ENCODE results near the gene GSC. TPM values are rescaled to one million over a fixed set of nuclear protein-coding genes. Genes with fewer than 3 reads are reported as not detected.
"Not testable (repeated sequence)": the region's sequence is repeated elsewhere in the genome, so short reads cannot be mapped to it uniquely, and the experiment has no call there.

Gene GSC
- total RNA-seq, 1 donor from 2014 or later: not detected

DNA sequence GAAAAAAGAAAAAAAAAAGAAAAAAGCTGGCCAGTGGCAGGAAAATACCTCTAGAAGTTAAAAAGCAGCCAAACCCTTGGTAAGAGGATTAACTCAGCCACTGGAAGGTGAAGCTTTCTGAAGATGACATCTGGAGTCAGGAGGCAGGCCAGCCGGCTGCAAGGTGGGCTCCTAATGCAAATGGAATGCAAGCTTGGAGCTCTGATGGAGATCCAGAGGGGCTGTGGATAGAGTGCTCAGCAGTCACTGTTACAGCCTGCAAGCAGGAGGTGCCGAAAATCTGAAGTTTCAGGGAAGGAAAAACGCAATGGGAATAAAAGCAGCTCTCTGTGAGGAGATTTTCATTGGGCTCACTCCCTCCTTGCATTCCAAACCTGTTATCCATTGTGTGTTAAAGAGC lies 41.0 kb downstream of the GSC start:
- Histone ChIP-seq H3K27me3 (no peaks in the 10 kb centered on the region), H3K9me3 (no peaks in the 10 kb centered on the region), H3K27ac (no peak overlapping the region), H3K4me1 (no peaks in the 10 kb centered on the region), H3K36me3 (no peaks in the 10 kb centered on the region), H3K4me3 (no peak overlapping the region)
- TF ChIP-seq, protein P1, sequence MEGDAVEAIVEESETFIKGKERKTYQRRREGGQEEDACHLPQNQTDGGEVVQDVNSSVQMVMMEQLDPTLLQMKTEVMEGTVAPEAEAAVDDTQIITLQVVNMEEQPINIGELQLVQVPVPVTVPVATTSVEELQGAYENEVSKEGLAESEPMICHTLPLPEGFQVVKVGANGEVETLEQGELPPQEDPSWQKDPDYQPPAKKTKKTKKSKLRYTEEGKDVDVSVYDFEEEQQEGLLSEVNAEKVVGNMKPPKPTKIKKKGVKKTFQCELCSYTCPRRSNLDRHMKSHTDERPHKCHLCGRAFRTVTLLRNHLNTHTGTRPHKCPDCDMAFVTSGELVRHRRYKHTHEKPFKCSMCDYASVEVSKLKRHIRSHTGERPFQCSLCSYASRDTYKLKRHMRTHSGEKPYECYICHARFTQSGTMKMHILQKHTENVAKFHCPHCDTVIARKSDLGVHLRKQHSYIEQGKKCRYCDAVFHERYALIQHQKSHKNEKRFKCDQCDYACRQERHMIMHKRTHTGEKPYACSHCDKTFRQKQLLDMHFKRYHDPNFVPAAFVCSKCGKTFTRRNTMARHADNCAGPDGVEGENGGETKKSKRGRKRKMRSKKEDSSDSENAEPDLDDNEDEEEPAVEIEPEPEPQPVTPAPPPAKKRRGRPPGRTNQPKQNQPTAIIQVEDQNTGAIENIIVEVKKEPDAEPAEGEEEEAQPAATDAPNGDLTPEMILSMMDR (IDR thresholded peaks at IDR 0.05): no peak
- intact Hi-C loops (cut with DNase I): no loop called here
- DNase-seq (no peak), ATAC-seq (no peak)

DNA sequence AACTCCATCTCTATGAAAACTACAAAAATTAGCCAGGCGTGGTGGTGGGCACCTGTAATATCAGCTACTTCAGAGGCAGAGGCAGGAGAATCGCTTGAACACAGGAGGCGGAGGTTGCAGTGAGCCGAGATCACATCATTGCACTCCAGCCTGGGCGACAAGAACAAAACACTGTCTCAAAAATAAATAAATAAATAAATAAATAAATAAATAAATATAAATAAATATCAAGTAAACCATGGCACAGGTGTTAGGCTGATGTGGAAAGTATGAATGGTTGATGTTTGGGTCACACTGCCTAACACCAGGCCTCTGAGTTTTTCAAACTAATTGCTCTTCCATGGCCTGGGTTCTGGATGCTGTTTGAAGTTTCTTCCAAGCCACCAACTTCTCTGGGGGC lies 41.5 kb downstream of the GSC start:
- H3K27ac ChIP-seq: not testable (repeated sequence)

DNA sequence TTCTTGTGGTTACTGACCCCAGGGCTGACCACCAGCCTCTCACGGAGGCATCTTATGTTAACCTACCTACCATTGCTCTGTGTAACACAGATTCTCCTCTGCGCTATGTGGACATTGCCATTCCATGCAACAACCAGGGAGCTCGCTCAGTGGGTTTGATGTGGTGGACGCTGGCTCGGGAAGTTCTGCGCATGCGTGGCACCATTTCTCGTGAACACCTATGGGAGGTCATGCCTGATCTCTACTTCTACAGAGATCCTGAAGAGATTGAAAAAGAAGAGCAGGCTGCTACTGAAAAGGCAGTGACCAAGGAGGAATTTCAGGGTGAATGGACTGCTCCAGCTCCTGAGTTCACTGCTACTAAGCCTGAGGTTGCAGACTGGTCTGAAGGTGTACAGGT lies 43.3 kb downstream of the GSC start:
- H3K27ac ChIP-seq; ATAC-seq; intact Hi-C loops (cut with DNase I); H3K9me3 ChIP-seq; H3K4me3 ChIP-seq; H3K27me3 ChIP-seq; DNase-seq; H3K36me3 ChIP-seq; H3K4me1 ChIP-seq: not testable (repeated sequence)

More for the DNA sequence above, 41.5 kb downstream of the GSC start:
- H3K4me1 ChIP-seq; H3K9me3 ChIP-seq; H3K36me3 ChIP-seq; intact Hi-C loops (cut with DNase I); ATAC-seq; H3K4me3 ChIP-seq; DNase-seq; H3K27me3 ChIP-seq: not testable (repeated sequence)

DNA sequence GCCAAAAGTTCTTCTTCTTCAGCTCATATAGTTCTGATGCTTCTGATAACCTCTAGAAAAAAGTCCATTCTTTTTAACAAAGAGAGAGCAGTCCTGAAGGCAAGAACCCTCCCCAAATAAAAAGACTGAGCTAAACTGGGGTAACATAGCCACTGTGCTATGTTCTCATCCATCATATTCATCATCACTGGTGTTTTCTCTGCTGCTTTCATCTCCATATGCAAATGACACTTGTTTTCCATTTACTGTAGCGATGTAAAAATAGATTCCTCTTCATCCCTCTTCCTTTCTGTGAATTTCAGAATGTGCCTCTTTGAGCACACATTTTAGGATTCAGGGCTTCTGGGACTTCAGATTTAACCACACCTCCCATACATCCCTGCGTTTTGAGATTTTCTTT lies 44.9 kb downstream of the GSC start:
- no peak for DNase-seq
- Histone ChIP-seq H3K4me3 (no peak overlapping the region), H3K4me1 (no peaks in the 10 kb centered on the region), H3K9me3 (no peaks in the 10 kb centered on the region), H3K36me3 (no peaks in the 10 kb centered on the region), H3K27me3 (no peaks in the 10 kb centered on the region), H3K27ac (no peak overlapping the region)
- ATAC-seq: no peak
- intact Hi-C loops (cut with DNase I): no loop called here
- TF ChIP-seq, protein P1 (IDR thresholded peaks at IDR 0.05): no peak

DNA sequence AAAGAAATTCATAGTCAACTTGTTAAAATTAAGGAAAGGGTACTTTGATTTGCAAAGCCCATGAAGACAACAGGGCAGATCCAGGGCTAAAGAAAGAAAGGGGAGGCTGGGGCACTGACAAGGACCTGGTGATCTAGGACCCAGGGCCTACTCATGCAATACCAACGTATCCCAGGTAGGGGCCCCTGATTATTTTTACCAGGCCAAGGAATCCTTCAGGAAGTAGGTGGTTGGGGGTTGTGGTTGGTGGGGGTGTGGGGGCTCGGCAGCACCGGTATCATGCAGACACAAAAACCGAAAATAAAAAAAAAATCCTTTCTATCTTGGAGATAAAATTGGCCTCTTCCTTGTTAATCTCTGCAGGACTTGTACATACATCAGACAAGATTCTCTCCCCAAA lies 47.5 kb downstream of the GSC start:
- no peaks in the 10 kb centered on the region for H3K9me3 ChIP-seq
- H3K27me3 ChIP-seq: no peaks in the 10 kb centered on the region
- H3K27ac ChIP-seq: no peak overlapping the region
- H3K4me3 ChIP-seq: no peak overlapping the region
- no peak for ATAC-seq
- TF ChIP-seq, protein P1 (IDR thresholded peaks at IDR 0.05): no peak
- DNase-seq: no peak
- intact Hi-C loops (cut with DNase I): no loop called here
- no peaks in the 10 kb centered on the region for H3K36me3 ChIP-seq
- no peaks in the 10 kb centered on the region for H3K4me1 ChIP-seq

Other genes starting within 250 kb of the GSC start
- not detected for gene SERPINA4, start 208.7 kb downstream of the GSC start, total RNA-seq
- 0.41 TPM for gene SERPINA5, start 188.7 kb downstream of the GSC start, total RNA-seq
- gene SERPINA3, start 157.7 kb downstream of the GSC start, total RNA-seq: 36.4 TPM